Duodenal mucosa (tissue), 2 donors: ENCODE measurements around the gene PLGRKT.
"Not testable (repeated sequence)": the region's sequence is repeated elsewhere in the genome, so short reads cannot be mapped to it uniquely, and the experiment has no call there.

Experiments used
- H3K27ac ChIP-seq: one replicate; pipeline ENCODE4 v1.7.0; 2013; ENCODE audit warnings: low read depth, low read length
- H3K27me3 ChIP-seq, 2 donors: one replicate each; pipeline ENCODE4 v1.7.0; 2013; ENCODE audit warnings: low read length in 2 of 2, control low read depth in 1 of 2; ENCODE audit not compliant: insufficient read depth in 2 of 2, control insufficient read depth in 1 of 2
- H3K36me3 ChIP-seq, 2 donors: one replicate each; pipeline ENCODE4 v1.7.0; 2013; ENCODE audit warnings: low read length in 2 of 2, control low read depth in 1 of 2; ENCODE audit not compliant: insufficient read depth in 2 of 2, control insufficient read depth in 1 of 2
- H3K4me1 ChIP-seq, 2 donors: one replicate each; pipeline ENCODE4 v1.7.0; 2013; ENCODE audit warnings: low read length in 2 of 2, control low read depth in 1 of 2; ENCODE audit not compliant: insufficient read depth in 2 of 2, control insufficient read depth in 1 of 2
- H3K4me3 ChIP-seq, 2 donors: one replicate each; pipeline ENCODE4 v1.7.0; 2013; ENCODE audit warnings: low read length in 2 of 2, low read depth in 1 of 2
- H3K9ac ChIP-seq, 2 donors: one replicate each; pipeline ENCODE4 v1.7.0; 2013; ENCODE audit warnings: low read length in 2 of 2, low read depth in 1 of 2
- H3K9me3 ChIP-seq, 2 donors: one replicate each; pipeline ENCODE4 v1.7.0; 2013; ENCODE audit warnings: low read length in 2 of 2, control low read depth in 1 of 2; ENCODE audit not compliant: control insufficient read depth in 1 of 2

Gene PLGRKT

GRCh38 chr9:5422276-5422675, 15.4 kb downstream of the PLGRKT start:
- H3K9ac ChIP-seq: no peak overlapping the region
- no peak overlapping the region for H3K4me3 ChIP-seq
- no peaks in the 10 kb centered on the region for H3K4me1 ChIP-seq
- no peaks in the 10 kb centered on the region for H3K27me3 ChIP-seq
- peaks cover 0 to 12% of the 10 kb centered on the region in 2 donors for H3K36me3 ChIP-seq
- H3K27ac ChIP-seq: no peak overlapping the region
- no peaks in the 10 kb centered on the region for H3K9me3 ChIP-seq

- Histone ChIP-seq H3K4me3 (no peak overlapping the region), H3K9me3 (no peaks in the 10 kb centered on the region), H3K27me3 (no peaks in the 10 kb centered on the region), H3K36me3 (peaks cover 0 to 8% of the 10 kb centered on the region in 2 donors), H3K4me1 (no peaks in the 10 kb centered on the region), H3K9ac (no peak overlapping the region), H3K27ac (no peak overlapping the region)
Measured at GRCh38 chr9:5421163-5421562, 16.6 kb downstream of the PLGRKT start.

DNA sequence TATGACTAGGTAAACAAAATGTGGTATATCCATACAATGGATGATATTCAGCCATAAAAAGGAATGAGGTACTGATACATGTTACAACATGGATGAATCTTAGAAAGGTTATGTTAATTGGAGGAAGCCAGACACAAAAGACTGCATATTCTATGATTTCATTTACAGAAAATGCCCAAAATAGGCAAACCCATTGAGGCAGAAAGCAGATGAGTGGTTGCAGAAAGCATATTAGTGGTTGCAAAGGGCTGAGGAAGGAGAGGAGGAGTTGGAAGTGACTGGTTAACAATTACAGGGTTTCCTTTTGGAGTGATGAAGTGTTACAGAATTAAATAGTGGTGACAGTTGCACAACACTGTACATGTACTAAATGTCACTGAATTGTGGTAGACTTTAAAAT, 17.7 kb downstream of the PLGRKT start:
- H3K4me3 ChIP-seq: no peak overlapping the region
- no peak overlapping the region for H3K9ac ChIP-seq
- H3K27ac ChIP-seq: no peak overlapping the region

DNA sequence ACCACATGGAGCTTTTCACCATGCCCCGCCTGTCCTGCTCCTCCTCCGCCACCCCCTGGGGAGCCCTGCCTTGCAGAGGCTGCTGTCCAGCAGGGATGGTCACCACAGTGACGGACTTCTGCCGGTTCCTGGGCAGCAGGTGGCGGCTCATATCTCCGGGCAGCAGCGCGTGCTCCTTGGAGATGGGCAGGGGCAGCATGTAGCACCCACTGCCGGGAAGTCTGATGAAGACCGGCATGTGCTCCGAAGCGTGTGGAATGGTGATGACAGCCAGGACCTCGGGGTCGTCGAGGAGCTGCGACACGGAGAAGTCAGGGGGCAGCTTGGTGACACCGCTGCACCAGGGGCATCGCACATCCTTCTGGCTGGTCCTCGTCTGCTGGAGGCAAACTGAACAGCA, 19.2 kb downstream of the PLGRKT start:
- Histone ChIP-seq H3K9me3 (no peaks in the 10 kb centered on the region), H3K27me3 (no peaks in the 10 kb centered on the region), H3K4me3 (no peak overlapping the region), H3K36me3 (peaks cover 0 to 8% of the 10 kb centered on the region in 2 donors), H3K27ac (no peak overlapping the region), H3K9ac (no peak overlapping the region), H3K4me1 (no peaks in the 10 kb centered on the region)

More for the DNA sequence above, 17.7 kb downstream of the PLGRKT start:
- Histone ChIP-seq H3K36me3 (peaks cover 0 to 8% of the 10 kb centered on the region in 2 donors), H3K27me3 (no peaks in the 10 kb centered on the region), H3K4me1 (no peaks in the 10 kb centered on the region), H3K9me3 (no peaks in the 10 kb centered on the region)

DNA sequence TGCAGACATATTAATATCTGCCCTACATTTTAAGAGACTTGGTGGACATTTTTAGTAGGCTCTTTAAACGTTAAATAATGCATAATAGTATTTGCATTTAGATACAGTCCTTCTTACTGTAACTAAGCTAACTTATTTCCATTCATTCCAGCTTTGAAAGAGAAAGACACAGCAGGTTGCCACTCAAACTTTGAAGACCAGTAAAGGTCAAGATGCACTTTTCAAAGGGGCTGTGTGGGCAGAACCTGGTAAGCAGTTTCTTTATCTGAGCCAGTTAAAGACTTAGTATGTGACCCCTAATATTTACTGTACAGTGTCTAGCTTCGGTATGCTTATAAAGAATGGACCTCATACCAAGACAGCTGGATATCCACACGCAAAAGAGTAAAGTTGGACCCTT, 20.8 kb downstream of the PLGRKT start:
- no peaks in the 10 kb centered on the region for H3K4me1 ChIP-seq
- H3K27me3 ChIP-seq: no peaks in the 10 kb centered on the region
- peaks cover 3 to 8% of the 10 kb centered on the region in 2 donors for H3K36me3 ChIP-seq
- no peak overlapping the region for H3K9ac ChIP-seq
- no peak overlapping the region for H3K27ac ChIP-seq
- no peak overlapping the region for H3K4me3 ChIP-seq
- H3K9me3 ChIP-seq: no peaks in the 10 kb centered on the region

- Histone ChIP-seq H3K9me3 (peaks cover 17 to 21% of the 10 kb centered on the region in 2 donors), H3K4me1 (no peaks in the 10 kb centered on the region), H3K27ac (no peak overlapping the region), H3K9ac (no peak overlapping the region), H3K36me3 (peaks cover 4 to 8% of the 10 kb centered on the region in 2 donors), H3K4me3 (no peak overlapping the region), H3K27me3 (no peaks in the 10 kb centered on the region)
Measured at GRCh38 chr9:5408596-5408995, 29.1 kb downstream of the PLGRKT start.

GRCh38 chr9:5402217-5402616, 35.5 kb downstream of the PLGRKT start:
- Histone ChIP-seq H3K9ac (no peak overlapping the region), H3K36me3 (no peaks in the 10 kb centered on the region), H3K27me3 (no peaks in the 10 kb centered on the region), H3K9me3 (peaks cover 4 to 7% of the 10 kb centered on the region in 2 donors), H3K4me1 (no peaks in the 10 kb centered on the region), H3K4me3 (no peak overlapping the region), H3K27ac (no peak overlapping the region)

GRCh38 chr9:5397547-5397946, 40.2 kb downstream of the PLGRKT start:
- not testable (repeated sequence) for H3K27me3 ChIP-seq, H3K9me3 ChIP-seq, H3K9ac ChIP-seq, H3K36me3 ChIP-seq, H3K27ac ChIP-seq, H3K4me3 ChIP-seq, H3K4me1 ChIP-seq

- Histone ChIP-seq H3K4me3 (no peak overlapping the region), H3K27ac (no peak overlapping the region), H3K27me3 (no peaks in the 10 kb centered on the region), H3K9me3 (no peaks in the 10 kb centered on the region), H3K9ac (no peak overlapping the region), H3K36me3 (peaks cover 0 to 3% of the 10 kb centered on the region in 2 donors), H3K4me1 (no peaks in the 10 kb centered on the region)
Measured at GRCh38 chr9:5395428-5395827, 42.3 kb downstream of the PLGRKT start.

GRCh38 chr9:5393976-5394375, 43.7 kb downstream of the PLGRKT start:
- H3K36me3 ChIP-seq, H3K9ac ChIP-seq, H3K9me3 ChIP-seq, H3K4me3 ChIP-seq, H3K27me3 ChIP-seq, H3K4me1 ChIP-seq, H3K27ac ChIP-seq: not testable (repeated sequence)

DNA sequence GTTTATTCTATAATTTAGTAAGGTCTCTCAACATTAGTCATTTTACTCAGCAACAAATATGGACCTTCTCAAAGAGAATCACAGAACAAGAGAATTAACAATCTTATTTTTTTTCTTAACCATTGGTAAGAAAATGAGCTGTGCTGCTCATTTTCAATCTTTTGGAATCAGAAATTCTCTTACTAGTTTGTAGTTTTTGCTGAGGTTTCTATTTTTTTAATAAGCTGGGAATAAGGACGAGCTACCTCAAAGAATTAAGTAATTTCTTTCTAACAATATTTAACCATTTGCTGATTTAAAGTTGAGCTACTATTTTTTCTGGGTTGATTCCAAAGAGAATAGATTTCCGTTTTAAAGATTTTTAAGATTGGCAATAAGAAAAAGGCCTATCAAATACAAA, 44.2 kb downstream of the PLGRKT start:
- H3K27me3 ChIP-seq: no peaks in the 10 kb centered on the region
- H3K9ac ChIP-seq: no peak overlapping the region
- H3K27ac ChIP-seq: no peak overlapping the region

More for the DNA sequence above, 44.2 kb downstream of the PLGRKT start:
- Histone ChIP-seq H3K9me3 (no peaks in the 10 kb centered on the region), H3K4me1 (no peaks in the 10 kb centered on the region), H3K36me3 (peaks cover 0 to 3% of the 10 kb centered on the region in 2 donors), H3K4me3 (no peak overlapping the region)
